T-cell (primary cell): ENCODE results near the gene MYL6B. TPM values are rescaled to one million over a fixed set of nuclear protein-coding genes. Genes with fewer than 3 reads are reported as not detected.

ENCODE experiments used
- ATAC-seq, 4 experiments: fragments of 200-7000 bp in 3 of 4; fragments of 150-1000 bp in 1 of 4; cut with Tn5 transposase; replicated peaks in 1 of 4; 1 replicate in 3 of 4; 2 replicates in 1 of 4; pipeline ENCODE4 v1.10.0; 2021; ENCODE audit warnings: moderate library complexity in 3 of 4, mild to moderate bottlenecking in 2 of 4, moderate number of reproducible peaks in 1 of 4
- CTCF ChIA-PET, 2 donors: fragments of 300-600 bp; sonication (Branson Sonifier 250); formaldehyde crosslinking; loops; one replicate each; lab custom pipeline; 2022; ENCODE audit warnings: antibody characterized with exemption in 2 of 2; lab: Charles Lee
- POLR2A ChIA-PET, 2 donors: fragments of 300-600 bp; sonication (Branson Sonifier 250); formaldehyde crosslinking; loops; one replicate each; lab custom pipeline; 2022; ENCODE audit warnings: antibody characterized with exemption in 2 of 2; lab: Charles Lee
- DNase-seq, 35 experiments: peaks; one replicate each; pipeline versions ENCODE4 v3.0.0 to v3.0.0-alpha.2; 2013 to 2023
- H3K27ac ChIP-seq: one replicate; pipeline ENCODE4 v1.5.1; 2013; ENCODE audit warnings: low read length
- H3K27me3 ChIP-seq, 2 experiments: replicated peaks in 1 of 2; 1 replicate in 1 of 2; 2 replicates in 1 of 2; pipeline versions ENCODE4 v1.6.1 to v1.7.0; 2013; ENCODE audit warnings: low read length in 1 of 2, mixed read lengths in 1 of 2; ENCODE audit not compliant: control insufficient read depth in 2 of 2, insufficient read depth in 2 of 2; ENCODE audit errors: extremely low read depth in 1 of 2
- H3K36me3 ChIP-seq, 2 donors: 1 replicate in 1 of 2; 2 replicates in 1 of 2; pipeline versions ENCODE4 v1.6.1 to v1.7.0; 2013; ENCODE audit warnings: low read length in 1 of 2; ENCODE audit not compliant: control insufficient read depth in 2 of 2, insufficient read depth in 1 of 2; ENCODE audit errors: extremely low read depth in 1 of 2
- H3K4me1 ChIP-seq, 2 experiments: 1 replicate in 1 of 2; 2 replicates in 1 of 2; pipeline versions ENCODE4 v1.6.1 to v1.7.0; 2013; ENCODE audit warnings: low read length in 2 of 2, mixed read lengths in 1 of 2; ENCODE audit not compliant: insufficient read depth in 2 of 2, control insufficient read depth in 1 of 2; ENCODE audit errors: extremely low read depth in 1 of 2
- H3K4me3 ChIP-seq, 2 donors: 1 replicate in 1 of 2; 2 replicates in 1 of 2; pipeline versions ENCODE4 v1.5.1 to v1.7.0; 2013; ENCODE audit warnings: mild to moderate bottlenecking in 2 of 2, low read length in 1 of 2, moderate library complexity in 1 of 2; ENCODE audit not compliant: control insufficient read depth in 1 of 2; ENCODE audit errors: extremely low read depth in 1 of 2
- H3K9me3 ChIP-seq: 2 replicates; pipeline ENCODE4 v1.7.0; 2013
- H3K27ac Mint-ChIP-seq, 2 donors: one replicate each; pipeline ENCODE4 v1.8.0; 2020 to 2021; ENCODE audit warnings: mild to moderate bottlenecking in 2 of 2, mixed read lengths in 2 of 2
- H3K27me3 Mint-ChIP-seq, 2 donors: one replicate each; pipeline ENCODE4 v1.8.0; 2021 to 2022; ENCODE audit warnings: mixed read lengths in 2 of 2
- H3K36me3 Mint-ChIP-seq: one replicate; pipeline ENCODE4 v1.8.0; 2021; ENCODE audit warnings: mixed read lengths
- H3K4me1 Mint-ChIP-seq, 3 donors: one replicate each; pipeline ENCODE4 v1.8.0; 2020 to 2022; ENCODE audit warnings: mixed read lengths in 3 of 3, mild to moderate bottlenecking in 1 of 3
- H3K4me3 Mint-ChIP-seq, 3 donors: one replicate each; pipeline ENCODE4 v1.8.0; 2020 to 2022; ENCODE audit warnings: mild to moderate bottlenecking in 3 of 3, mixed read lengths in 3 of 3, moderate library complexity in 3 of 3
- H3K9me3 Mint-ChIP-seq, 3 donors: one replicate each; pipeline ENCODE4 v1.8.0; 2020 to 2022; ENCODE audit warnings: mixed read lengths in 3 of 3
- WGBS: methylation state at CpG from one replicate; pipeline ENCODE4 v1.1.5; 2013; ENCODE audit warnings: missing lambda C conversion rate; ENCODE audit not compliant: insufficient coverage; 5-methylcytosine and 5-hydroxymethylcytosine counted together
- total RNA-seq, 35 experiments: library from RNA in 6 of 35; stranded (reverse) in 6 of 35; fragments of 120-200 nt in 1 of 35; gene quantifications; one replicate each; pipeline versions ENCODE4 v1.2.1 to v1.2.4 and lab custom pipeline; 2013 to 2026

MYL6B gene
- total RNA-seq, 5 donors from 2014 or later (not counting 1 experiment from before 2014, with no cell fraction given) = 5.9 to 12.4 (median 7.7) TPM

GRCh38 chr12:56143217-56143616 lies 9.2 kb upstream of the MYL6B start:
- DNase-seq (peak in 1 of 35 experiments; percentile 18), ATAC-seq (peak in 3 of 4 experiments; percentile 73 to 79 (median 77))
- Histone ChIP-seq H3K4me3 (no peak overlapping the region), H3K27ac (peak overlapping the region; percentile 39), H3K36me3 (peaks cover 13 to 70% of the 10 kb centered on the region in 2 donors), H3K27me3 (no peaks in the 10 kb centered on the region), H3K9me3 (no peaks in the 10 kb centered on the region), H3K4me1 (peaks cover 17 to 40% of the 10 kb centered on the region in 2 experiments)
- 60% methylated on average over 1 of the region's 4 CpGs for WGBS
- Mint-ChIP-seq H3K36me3 (peaks cover 55% of the 10 kb centered on the region), H3K27me3 (no peaks in the 10 kb centered on the region), H3K4me1 (peaks cover 47 to 54% (median 52%) of the 10 kb centered on the region in 3 donors), H3K9me3 (no peaks in the 10 kb centered on the region), H3K27ac (peak overlapping the region; percentile 83 to 85), H3K4me3 (no peak overlapping the region)
- ChIA-PET CTCF (interaction anchor here in 1 of 2 donors (0.5 kb wide), 1 partner anchor 200 kb away, joined by 4 read pairs; no protein-coding TSS in a partner anchor), POLR2A (interaction anchor here (0.6 to 2.2 kb wide), 2 partner anchors 15 to 114 kb away, joined by 3 to 7 read pairs; partner anchors contain the start of gene ESYT1 (in 1 of the 2))

- no peak for DNase-seq
These were observed 8.5 kb upstream of the MYL6B start for GRCh38 chr12:56143870-56144269.

GRCh38 chr12:56145217-56145616 lies 7.2 kb upstream of the MYL6B start:
- ChIA-PET CTCF (no interaction called here), POLR2A (interaction anchor here (0.6 to 2.2 kb wide), 2 partner anchors 17 to 43 kb away, joined by 3 to 7 read pairs; partner anchors contain the start of gene ESYT1 (in 1 of the 2))
- H3K27ac ChIP-seq = no peak overlapping the region
- Mint-ChIP-seq H3K36me3 (peaks cover 39% of the 10 kb centered on the region), H3K9me3 (no peaks in the 10 kb centered on the region), H3K27ac (no peak overlapping the region), H3K27me3 (no peaks in the 10 kb centered on the region), H3K4me3 (no peak overlapping the region), H3K4me1 (peaks cover 34 to 41% (median 35%) of the 10 kb centered on the region in 3 donors)
- H3K9me3 ChIP-seq = no peaks in the 10 kb centered on the region
- peaks cover 8 to 22% of the 10 kb centered on the region in 2 experiments for H3K4me1 ChIP-seq
- no peak for ATAC-seq
- DNase-seq = no peak
- no peak overlapping the region for H3K4me3 ChIP-seq
- peaks cover 15 to 54% of the 10 kb centered on the region in 2 donors for H3K36me3 ChIP-seq
- no CpG with 5 or more reads among the region's 3 CpGs for WGBS
- H3K27me3 ChIP-seq = no peaks in the 10 kb centered on the region

More at GRCh38 chr12:56143870-56144269, 8.5 kb upstream of the MYL6B start:
- WGBS = 93% methylated on average over 5 of the region's 8 CpGs
- peaks cover 49% of the 10 kb centered on the region for H3K36me3 Mint-ChIP-seq
- CTCF ChIA-PET = no interaction called here
- H3K27me3 Mint-ChIP-seq = no peaks in the 10 kb centered on the region
- Histone ChIP-seq H3K36me3 (peaks cover 13 to 63% of the 10 kb centered on the region in 2 donors), H3K9me3 (no peaks in the 10 kb centered on the region), H3K4me3 (no peak overlapping the region), H3K27me3 (no peaks in the 10 kb centered on the region), H3K4me1 (peaks cover 11 to 34% of the 10 kb centered on the region in 2 experiments), H3K27ac (no peak overlapping the region)
- POLR2A ChIA-PET = interaction anchor here (0.8 to 2.2 kb wide), 2 partner anchors 8 to 16 kb away, joined by 4 to 7 read pairs; partner anchors contain the start of gene ESYT1 (in 1 of the 2)
- no peaks in the 10 kb centered on the region for H3K9me3 Mint-ChIP-seq
- peaks cover 40 to 48% (median 45%) of the 10 kb centered on the region in 3 donors for H3K4me1 Mint-ChIP-seq
- no peak overlapping the region for H3K4me3 Mint-ChIP-seq
- H3K27ac Mint-ChIP-seq = peak overlapping the region; percentile 83 to 85
- ATAC-seq = no peak

- WGBS = 94% methylated on average over 6 of the region's 13 CpGs
- H3K4me3 Mint-ChIP-seq = no peak overlapping the region
- H3K27ac Mint-ChIP-seq = peak overlapping the region; percentile 52 to 66
- peaks cover 14 to 26% of the 10 kb centered on the region in 2 experiments for H3K4me1 ChIP-seq
- no peaks in the 10 kb centered on the region for H3K9me3 Mint-ChIP-seq
- H3K36me3 Mint-ChIP-seq = peaks cover 29% of the 10 kb centered on the region
- POLR2A ChIA-PET = interaction anchor here in 1 of 2 donors (0.6 kb wide), 1 partner anchor 19 kb away, joined by 3 read pairs; the partner anchor contains the start of gene ESYT1
- DNase-seq (no peak), ATAC-seq (no peak)
- H3K4me3 ChIP-seq = no peak overlapping the region
- CTCF ChIA-PET = interaction anchor here in 1 of 2 donors (0.7 kb wide), 1 partner anchor 329 kb away, joined by 4 read pairs; the partner anchor contains the start of genes ORMDL2 and SARNP
- peaks cover 39 to 46% (median 40%) of the 10 kb centered on the region in 3 donors for H3K4me1 Mint-ChIP-seq
- H3K27ac ChIP-seq = no peak overlapping the region
- no peaks in the 10 kb centered on the region for H3K9me3 ChIP-seq
- no peaks in the 10 kb centered on the region for H3K27me3 ChIP-seq
- H3K27me3 Mint-ChIP-seq = no peaks in the 10 kb centered on the region
- peaks cover 15 to 40% of the 10 kb centered on the region in 2 donors for H3K36me3 ChIP-seq
These were observed 5.6 kb upstream of the MYL6B start for GRCh38 chr12:56146492-56147460.

GRCh38 chr12:56150563-56150962 lies 1.8 kb upstream of the MYL6B start:
- Histone ChIP-seq H3K4me3 (no peak overlapping the region), H3K27ac (no peak overlapping the region), H3K9me3 (no peaks in the 10 kb centered on the region), H3K4me1 (peaks cover 11 to 20% of the 10 kb centered on the region in 2 experiments), H3K36me3 (peaks cover 3 to 5% of the 10 kb centered on the region in 2 donors), H3K27me3 (no peaks in the 10 kb centered on the region)
- CTCF ChIA-PET = interaction anchor here in 1 of 2 donors (0.6 to 1.9 kb wide), 4 partner anchors 8 to 33 kb away, joined by 3 to 12 read pairs (median 6); partner anchors contain the start of genes ESYT1 and ZC3H10
- peaks cover 4% of the 10 kb centered on the region for H3K36me3 Mint-ChIP-seq
- no CpG with 5 or more reads among the region's 3 CpGs for WGBS
- H3K27me3 Mint-ChIP-seq = no peaks in the 10 kb centered on the region
- H3K27ac Mint-ChIP-seq = peak overlapping the region; percentile 96 to 99
- no peak for ATAC-seq
- peak overlapping the region; percentile 34 to 85 (median 42) for H3K4me3 Mint-ChIP-seq
- peak in 1 of 35 experiments; percentile 36 for DNase-seq
- POLR2A ChIA-PET = interaction anchor here in 1 of 2 donors (0.6 kb wide), 2 partner anchors 17 to 32 kb away, joined by 9 to 11 read pairs; partner anchors contain the start of gene ZC3H10
- H3K4me1 Mint-ChIP-seq = peaks cover 30 to 42% (median 37%) of the 10 kb centered on the region in 3 donors
- no peaks in the 10 kb centered on the region for H3K9me3 Mint-ChIP-seq
